Measurements from ENCODE around the gene CLUH.
"Not testable (repeated sequence)": the region's sequence is repeated elsewhere in the genome, so short reads cannot be mapped to it uniquely, and the experiment has no call there.

The CLUH gene

GRCh38 chr17:2684549-2684948 lies 27.0 kb downstream of the CLUH start:
- DNase-seq: no peak

- DNase-seq: no peak
Measured at GRCh38 chr17:2683912-2684311, 27.7 kb downstream of the CLUH start.

GRCh38 chr17:2682176-2682938 lies 29.2 kb downstream of the CLUH start:
- no peak for DNase-seq

- no peak for DNase-seq
Measured at GRCh38 chr17:2681650-2682049, 29.9 kb downstream of the CLUH start.

GRCh38 chr17:2680961-2681360 lies 30.6 kb downstream of the CLUH start:
- no peak for DNase-seq

GRCh38 chr17:2679247-2679646 lies 32.3 kb downstream of the CLUH start:
- not testable (repeated sequence) for DNase-seq

- DNase-seq: no peak
Measured at GRCh38 chr17:2672026-2672425, 39.5 kb downstream of the CLUH start.

- DNase-seq: not testable (repeated sequence)
Measured at GRCh38 chr17:2660410-2660809, 51.2 kb downstream of the CLUH start.

GRCh38 chr17:2659337-2659736 lies 52.2 kb downstream of the CLUH start:
- DNase-seq: not testable (repeated sequence)

- no peak for DNase-seq
Measured at GRCh38 chr17:2656283-2656682, 55.3 kb downstream of the CLUH start.

GRCh38 chr17:2655546-2655945 lies 56.0 kb downstream of the CLUH start:
- DNase-seq: no peak

- not testable (repeated sequence) for DNase-seq
Measured at GRCh38 chr17:2652911-2653310, 58.7 kb downstream of the CLUH start.

- no peak for DNase-seq
Measured at GRCh38 chr17:2649191-2649590, 62.4 kb downstream of the CLUH start.

- DNase-seq: no peak
Measured at GRCh38 chr17:2647957-2648356, 63.6 kb downstream of the CLUH start.

GRCh38 chr17:2644971-2645370 lies 66.6 kb downstream of the CLUH start:
- no peak for DNase-seq
